Heart left ventricle (tissue), 16 donors: Measurements from ENCODE around the gene TAC3. TPM values are rescaled to one million over a fixed set of nuclear protein-coding genes. Genes with fewer than 3 reads are reported as not detected.

Source experiments
- ATAC-seq, 4 donors: fragments of 200-7000 bp; cut with Tn5 transposase; one replicate each; pipeline ENCODE4 v1.9.1; 2020 to 2022; ENCODE audit warnings: moderate library complexity in 4 of 4, mild to moderate bottlenecking in 3 of 4, moderate number of reproducible peaks in 1 of 4
- DNase-seq, 5 donors: peaks; one replicate each; pipeline ENCODE4 v3.0.0-alpha.2; 2020
- H3K27ac ChIP-seq, 12 donors: fragments of 200-600 bp; sonication (generic) in 4 of 12; one replicate each; pipeline versions ENCODE4 v1.5.0 to v1.8.0; 2016 to 2022; ENCODE audit warnings: mild to moderate bottlenecking in 2 of 12
- H3K27me3 ChIP-seq, 9 donors: fragments of 200-600 bp; sonication (generic) in 2 of 9; one replicate each; pipeline versions ENCODE4 v1.5.1 to v1.8.0; 2016 to 2022; ENCODE audit warnings: mild to moderate bottlenecking in 3 of 9
- H3K36me3 ChIP-seq, 9 donors: fragments of 200-600 bp; sonication (generic) in 2 of 9; one replicate each; pipeline versions ENCODE4 v1.5.0 to v1.8.0; 2018 to 2022; ENCODE audit warnings: mild to moderate bottlenecking in 2 of 9
- H3K4me1 ChIP-seq, 12 donors: fragments of 200-600 bp; sonication (generic) in 4 of 12; one replicate each; pipeline versions ENCODE4 v1.5.0 to v1.8.0; 2016 to 2022; ENCODE audit warnings: mild to moderate bottlenecking in 3 of 12
- H3K4me3 ChIP-seq, 12 donors: fragments of 200-600 bp; sonication (generic) in 4 of 12; one replicate each; pipeline versions ENCODE4 v1.5.0 to v1.8.0; 2017 to 2022; ENCODE audit warnings: mild to moderate bottlenecking in 9 of 12, moderate library complexity in 4 of 12
- H3K9me3 ChIP-seq, 12 donors: fragments of 200-600 bp; sonication (generic) in 4 of 12; one replicate each; pipeline versions ENCODE4 v1.5.0 to v1.8.0; 2016 to 2022; ENCODE audit warnings: mild to moderate bottlenecking in 1 of 12
- CTCF ChIP-seq, 12 donors: fragments of 200-600 bp; sonication (generic) in 4 of 12; IDR thresholded peaks; one replicate each; pipeline versions ENCODE4 v1.5.0 to v1.8.0; 2018 to 2022; ENCODE audit warnings: antibody characterized with exemption in 12 of 12, mild to moderate bottlenecking in 5 of 12
- POLR2A ChIP-seq, 2 donors: fragments of 450-650 bp; IDR thresholded peaks; one replicate each; pipeline ENCODE4 v1.6.1; 2017; ENCODE audit warnings: antibody characterized with exemption in 2 of 2, mild to moderate bottlenecking in 2 of 2, moderate library complexity in 2 of 2
- WGBS, 4 donors: extraction: QIAGEN DNeasy Blood & Tissue Kit in 2 of 4; methylation state at CpG; one replicate each; pipeline versions ENCODE4 v1.1.5 to v1.1.7; 2013 to 2018; 5-methylcytosine and 5-hydroxymethylcytosine counted together
- intact Hi-C, 10 donors: fragments of 100-400 bp; cut with DNase I; formaldehyde crosslinking; loops; one replicate each; pipeline versions ENCODE4 v1.11.1 to v1.14.2; 2022
- polyA plus RNA-seq, 2 donors: library from polyadenylated mRNA; stranded (reverse); fragments of 200-250 nt; gene quantifications; one replicate each; pipeline ENCODE4 v1.2.3, GENCODE V29; 2013
- total RNA-seq, 9 donors: library from RNA; depleted of rRNA in 2 of 9; stranded (reverse); fragments of >200 nt in 2 of 9; fragmentation: NEBNext Ultra II Directional in 3 of 9; extraction: Animal tissue kit (Norgen Biotek cat#: 25700) in 3 of 9; gene quantifications; one replicate each; pipeline versions ENCODE4 v1.1.0 to v1.2.4, GENCODE V29; 2016 to 2023
- donor health status: ischemic (EF 13 %, LVEDD 7.1; RV severe dilation, severe dysfunction).
- donor health status: healthy with polysubstance abuse.
- donor health status: DM: no; HTN: yes; CAD: no.
- donor health status: DM: no; HTN: no; CAD: no.
- donor health status: ischemic (EF 25% LVEDD 6.9; RV normal size, moderate dysfunction).
- donor health status: ischemic (EF 25% LVEDD 5.7; RV mildly dilated, moderate dysfunction).
- donor health status: healthy.
- donor health status: DM: yes; HTN: yes; CAD: no.
- donor health status: ischemic (EF 35%, LVEDD 5.7; RV mildly dilated, moderate dysfunction).
- donor health status: nonischemic (EF 11% LVEDD 7.7; RV severe dilation, severe dysfunction).
- donor health status: DM: yes; HTN: yes; CAD: no.
- donor health status: PGD.
- donor health status: ischemic (EF 29% LVEDD 5.4; RV normal size, mild dysfunction).
- donor health status: nonischemic (EF 23%, LVEDD 6.1; RV moderate dilation, normal function).

The TAC3 gene
- total and polyA plus RNA-seq, 11 donors, result not detected

- no peak overlapping the region for H3K4me3 ChIP-seq
- TF ChIP-seq POLR2A (IDR thresholded peaks at IDR 0.05) (no peak), CTCF (IDR thresholded peaks at IDR 0.05) (no peak)
- peaks cover 0 to 36% (median 0%) of the 10 kb centered on the region in 12 donors for H3K4me1 ChIP-seq
- H3K9me3 ChIP-seq, result no peaks in the 10 kb centered on the region
- peak overlapping the region in 1 of 12 donors; percentile 44 for H3K27ac ChIP-seq
- 65 to 69% (median 67%) methylated on average over 6 of the region's 6 CpGs for WGBS, 4 donors
- ATAC-seq (no peak), DNase-seq (no peak)
- no peaks in the 10 kb centered on the region for H3K36me3 ChIP-seq
- intact Hi-C loops, result no loop called here
- H3K27me3 ChIP-seq, result peaks cover 0 to 16% (median 0%) of the 10 kb centered on the region in 9 donors
These were observed 29.9 kb upstream of the TAC3 start for GRCh38 chr12:57046086-57046791.

DNA sequence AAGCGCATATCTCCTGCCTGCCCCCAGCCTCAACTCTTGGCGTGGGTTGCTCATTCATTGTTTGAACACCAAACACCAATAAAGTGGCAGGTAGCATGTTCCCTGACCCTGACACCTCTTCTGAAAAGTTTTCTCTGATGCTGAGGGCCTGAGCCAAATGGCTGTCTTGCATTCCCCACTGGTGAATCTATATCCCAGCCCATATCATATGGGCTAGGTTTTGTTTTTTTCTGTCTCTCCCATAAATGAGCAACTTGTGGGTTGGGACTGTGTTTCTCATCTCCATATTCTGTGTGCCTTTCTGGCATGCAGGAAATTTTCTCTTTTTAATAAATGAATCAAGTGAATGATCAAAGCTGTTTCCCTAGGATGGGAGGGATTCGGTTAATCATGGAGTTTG, 28.6 kb upstream of the TAC3 start:
- TF ChIP-seq CTCF (IDR thresholded peaks at IDR 0.05) (no peak), POLR2A (IDR thresholded peaks at IDR 0.05) (no peak)
- H3K27me3 ChIP-seq, result peaks cover 0 to 16% (median 0%) of the 10 kb centered on the region in 9 donors
- ATAC-seq, result no peak
- no peaks in the 10 kb centered on the region for H3K9me3 ChIP-seq
- DNase-seq, result no peak
- peaks cover 0 to 36% (median 0%) of the 10 kb centered on the region in 12 donors for H3K4me1 ChIP-seq
- 88 to 92% (median 90%) methylated on average over 3 of the region's 3 CpGs for WGBS, 4 donors
- H3K36me3 ChIP-seq, result no peaks in the 10 kb centered on the region
- no peak overlapping the region for H3K4me3 ChIP-seq
- H3K27ac ChIP-seq, result no peak overlapping the region
- intact Hi-C loops, result no loop called here

- TF ChIP-seq CTCF (IDR thresholded peaks at IDR 0.05) (no peak), POLR2A (IDR thresholded peaks at IDR 0.05) (no peak)
- Histone ChIP-seq H3K27me3 (peaks cover 0 to 16% (median 0%) of the 10 kb centered on the region in 9 donors), H3K36me3 (no peaks in the 10 kb centered on the region), H3K27ac (no peak overlapping the region), H3K9me3 (no peaks in the 10 kb centered on the region), H3K4me1 (peaks cover 0 to 36% (median 0%) of the 10 kb centered on the region in 12 donors), H3K4me3 (no peak overlapping the region)
- ATAC-seq (no peak), DNase-seq (no peak)
- 84 to 92% (median 89%) methylated on average over 6 of the region's 6 CpGs for WGBS, 4 donors
- intact Hi-C loops, result no loop called here
These were observed 28.1 kb upstream of the TAC3 start for GRCh38 chr12:57044468-57044867.

GRCh38 chr12:57042695-57043094, 26.4 kb upstream of the TAC3 start:
- Histone ChIP-seq H3K27me3 (peaks cover 0 to 16% (median 0%) of the 10 kb centered on the region in 9 donors), H3K36me3 (no peaks in the 10 kb centered on the region), H3K9me3 (no peaks in the 10 kb centered on the region), H3K4me3 (no peak overlapping the region), H3K4me1 (peaks cover 0 to 23% (median 0%) of the 10 kb centered on the region in 12 donors), H3K27ac (no peak overlapping the region)
- ATAC-seq (no peak), DNase-seq (no peak)
- TF ChIP-seq POLR2A (IDR thresholded peaks at IDR 0.05), result no peak
- TF ChIP-seq CTCF (IDR thresholded peaks at IDR 0.05), result no peak
- intact Hi-C loops, result no loop called here
- WGBS, 4 donors, result 85 to 94% (median 89%) methylated on average over 2 of the region's 2 CpGs
